ENCODE data around the gene HOTAIR. TPM values are rescaled to one million over a fixed set of nuclear protein-coding genes. Genes with fewer than 3 reads are reported as not detected.

The HOTAIR gene
- total and polyA plus RNA-seq, 2 donors (not counting 1 experiment from before 2014, with no cell fraction given), result not detected

DNA sequence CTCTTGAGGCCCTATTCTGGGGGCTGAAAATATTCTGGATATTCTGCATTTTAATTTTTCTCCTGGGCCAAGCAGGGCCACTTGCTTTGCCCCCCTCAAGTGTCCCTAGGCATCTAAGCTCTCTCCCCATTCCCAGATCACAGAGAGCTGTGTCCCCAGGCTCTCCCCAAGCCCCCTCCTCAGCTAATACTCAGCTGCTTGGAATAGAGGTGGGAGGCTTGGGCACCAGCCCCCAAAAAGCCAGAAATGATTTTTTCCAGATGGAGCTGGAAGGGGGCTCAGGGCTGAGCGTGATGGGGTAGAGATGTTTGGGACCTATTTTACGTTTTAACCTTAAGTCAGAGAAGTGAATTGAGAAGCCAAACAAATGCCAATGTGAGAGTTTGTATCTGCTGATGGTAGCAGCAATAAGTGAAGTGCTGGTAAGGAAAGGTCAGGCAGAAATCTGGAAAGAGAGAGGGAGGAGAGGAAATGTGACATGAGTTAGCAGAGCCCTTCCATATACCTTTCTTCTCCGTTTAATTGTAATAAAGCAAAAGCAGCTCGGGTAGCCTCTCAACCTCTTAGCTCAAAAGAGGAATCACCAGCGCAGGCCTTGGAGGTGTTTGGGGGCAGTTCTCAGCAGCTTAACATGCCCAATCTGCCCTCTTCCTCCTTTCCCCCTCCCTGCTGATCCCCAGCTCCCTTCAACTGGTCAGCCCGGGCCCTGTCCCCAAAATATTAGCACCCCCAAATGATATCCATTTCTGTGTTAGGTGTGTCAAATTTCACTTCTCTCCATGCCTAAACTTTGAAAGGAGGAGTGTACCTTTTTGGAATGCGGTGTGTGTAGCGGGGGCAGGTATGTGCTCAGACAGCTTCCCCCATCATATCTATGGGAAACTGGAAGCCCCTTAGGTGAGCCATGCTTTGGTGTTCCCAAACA lies 48.5 kb upstream of the HOTAIR start:
- H3K27me3 ChIP-seq (ENCODE audit: control insufficient read depth, insufficient read depth, low read length), result peaks cover 43% of the 10 kb centered on the region
- no peak overlapping the region for H3K4me2 ChIP-seq (ENCODE audit: extremely low read depth, insufficient read depth, low read length)
- H4K20me1 ChIP-seq (ENCODE audit: control insufficient read depth, extremely low read depth, insufficient read depth, low read length), result no peaks in the 10 kb centered on the region
- H3K9me3 ChIP-seq (ENCODE audit: control insufficient read depth, insufficient read depth, low read depth, low read length), result no peaks in the 10 kb centered on the region
- no peak overlapping the region for H3K9ac ChIP-seq (ENCODE audit: insufficient read depth, low read length)
- no peak overlapping the region for H3K27ac ChIP-seq (ENCODE audit: insufficient read depth, low read length)
- H3K79me2 ChIP-seq (ENCODE audit: control insufficient read depth, insufficient read depth, low read length), result no peaks in the 10 kb centered on the region
- no peak overlapping the region for H3K4me3 ChIP-seq (replicated peaks in 1 of 4; ENCODE audit: control extremely low read depth in 1 of 4, insufficient read depth in 1 of 4, low read depth in 3 of 4, low read length in 4 of 4)
- DNase-seq (ENCODE audit: low read depth in 2 of 2), result no peak
- H3K36me3 ChIP-seq (ENCODE audit: control insufficient read depth, insufficient read depth, low read length), result no peaks in the 10 kb centered on the region
- TF ChIP-seq, protein P1, sequence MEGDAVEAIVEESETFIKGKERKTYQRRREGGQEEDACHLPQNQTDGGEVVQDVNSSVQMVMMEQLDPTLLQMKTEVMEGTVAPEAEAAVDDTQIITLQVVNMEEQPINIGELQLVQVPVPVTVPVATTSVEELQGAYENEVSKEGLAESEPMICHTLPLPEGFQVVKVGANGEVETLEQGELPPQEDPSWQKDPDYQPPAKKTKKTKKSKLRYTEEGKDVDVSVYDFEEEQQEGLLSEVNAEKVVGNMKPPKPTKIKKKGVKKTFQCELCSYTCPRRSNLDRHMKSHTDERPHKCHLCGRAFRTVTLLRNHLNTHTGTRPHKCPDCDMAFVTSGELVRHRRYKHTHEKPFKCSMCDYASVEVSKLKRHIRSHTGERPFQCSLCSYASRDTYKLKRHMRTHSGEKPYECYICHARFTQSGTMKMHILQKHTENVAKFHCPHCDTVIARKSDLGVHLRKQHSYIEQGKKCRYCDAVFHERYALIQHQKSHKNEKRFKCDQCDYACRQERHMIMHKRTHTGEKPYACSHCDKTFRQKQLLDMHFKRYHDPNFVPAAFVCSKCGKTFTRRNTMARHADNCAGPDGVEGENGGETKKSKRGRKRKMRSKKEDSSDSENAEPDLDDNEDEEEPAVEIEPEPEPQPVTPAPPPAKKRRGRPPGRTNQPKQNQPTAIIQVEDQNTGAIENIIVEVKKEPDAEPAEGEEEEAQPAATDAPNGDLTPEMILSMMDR (conservative IDR thresholded peaks at IDR 0.05 in 1 of 2, IDR thresholded peaks at IDR 0.05 in 1 of 2; ENCODE audit: low read depth in 1 of 2, low read length in 2 of 2), result no peak
- TF ChIP-seq EZH2 (IDR thresholded peaks at IDR 0.05; ENCODE audit: low read length, missing control alignments), result no peak
- H2AFZ ChIP-seq (ENCODE audit: low read length), result no peak overlapping the region
- no peaks in the 10 kb centered on the region for H3K4me1 ChIP-seq (ENCODE audit: control insufficient read depth, extremely low read depth, insufficient read depth, low read length)

DNA sequence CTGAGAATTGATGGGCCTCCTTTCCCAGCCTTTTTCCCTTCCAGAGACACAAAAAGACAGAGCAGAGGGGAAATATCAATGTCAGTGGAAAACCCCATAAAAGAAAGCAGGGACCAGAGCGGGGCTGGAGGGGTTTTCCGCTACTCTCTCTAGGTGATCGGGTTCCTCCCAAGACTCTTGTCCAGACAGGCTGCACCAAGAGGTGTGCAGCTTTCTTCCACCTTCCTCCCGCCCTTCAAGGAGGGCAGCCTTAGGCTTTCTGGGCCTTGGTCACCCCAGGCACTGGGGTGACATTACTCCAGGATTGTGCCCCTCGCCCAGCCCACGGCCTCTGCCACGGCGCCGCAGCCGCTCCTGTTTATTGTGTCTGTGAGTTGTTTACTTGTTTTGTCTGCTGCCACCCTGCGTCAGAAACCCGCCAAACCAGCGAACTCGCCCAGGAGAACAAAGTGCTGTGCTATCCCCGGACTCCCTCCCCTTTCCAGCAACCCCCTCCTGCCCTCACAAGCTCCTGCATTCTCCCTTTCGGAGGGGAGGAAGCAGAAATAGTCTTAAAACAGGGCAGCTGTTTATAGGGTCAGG lies 46.8 kb upstream of the HOTAIR start:
- H2AFZ ChIP-seq (ENCODE audit: low read length), result no peak overlapping the region
- H3K36me3 ChIP-seq (ENCODE audit: control insufficient read depth, insufficient read depth, low read length), result no peaks in the 10 kb centered on the region
- no peak overlapping the region for H3K4me3 ChIP-seq (replicated peaks in 1 of 4; ENCODE audit: control extremely low read depth in 1 of 4, insufficient read depth in 1 of 4, low read depth in 3 of 4, low read length in 4 of 4)
- no peaks in the 10 kb centered on the region for H3K9me3 ChIP-seq (ENCODE audit: control insufficient read depth, insufficient read depth, low read depth, low read length)
- H3K9ac ChIP-seq (ENCODE audit: insufficient read depth, low read length), result no peak overlapping the region
- no peaks in the 10 kb centered on the region for H4K20me1 ChIP-seq (ENCODE audit: control insufficient read depth, extremely low read depth, insufficient read depth, low read length)
- H3K27ac ChIP-seq (ENCODE audit: insufficient read depth, low read length), result no peak overlapping the region
- H3K79me2 ChIP-seq (ENCODE audit: control insufficient read depth, insufficient read depth, low read length), result no peaks in the 10 kb centered on the region
- no peak for DNase-seq (ENCODE audit: low read depth in 2 of 2)
- TF ChIP-seq, protein P1 (conservative IDR thresholded peaks at IDR 0.05 in 1 of 2, IDR thresholded peaks at IDR 0.05 in 1 of 2; ENCODE audit: low read depth in 1 of 2, low read length in 2 of 2), result no peak
- no peak for TF ChIP-seq EZH2 (IDR thresholded peaks at IDR 0.05; ENCODE audit: low read length, missing control alignments)
- H3K27me3 ChIP-seq (ENCODE audit: control insufficient read depth, insufficient read depth, low read length), result peaks cover 36% of the 10 kb centered on the region
- no peaks in the 10 kb centered on the region for H3K4me1 ChIP-seq (ENCODE audit: control insufficient read depth, extremely low read depth, insufficient read depth, low read length)
- no peak overlapping the region for H3K4me2 ChIP-seq (ENCODE audit: extremely low read depth, insufficient read depth, low read length)

DNA sequence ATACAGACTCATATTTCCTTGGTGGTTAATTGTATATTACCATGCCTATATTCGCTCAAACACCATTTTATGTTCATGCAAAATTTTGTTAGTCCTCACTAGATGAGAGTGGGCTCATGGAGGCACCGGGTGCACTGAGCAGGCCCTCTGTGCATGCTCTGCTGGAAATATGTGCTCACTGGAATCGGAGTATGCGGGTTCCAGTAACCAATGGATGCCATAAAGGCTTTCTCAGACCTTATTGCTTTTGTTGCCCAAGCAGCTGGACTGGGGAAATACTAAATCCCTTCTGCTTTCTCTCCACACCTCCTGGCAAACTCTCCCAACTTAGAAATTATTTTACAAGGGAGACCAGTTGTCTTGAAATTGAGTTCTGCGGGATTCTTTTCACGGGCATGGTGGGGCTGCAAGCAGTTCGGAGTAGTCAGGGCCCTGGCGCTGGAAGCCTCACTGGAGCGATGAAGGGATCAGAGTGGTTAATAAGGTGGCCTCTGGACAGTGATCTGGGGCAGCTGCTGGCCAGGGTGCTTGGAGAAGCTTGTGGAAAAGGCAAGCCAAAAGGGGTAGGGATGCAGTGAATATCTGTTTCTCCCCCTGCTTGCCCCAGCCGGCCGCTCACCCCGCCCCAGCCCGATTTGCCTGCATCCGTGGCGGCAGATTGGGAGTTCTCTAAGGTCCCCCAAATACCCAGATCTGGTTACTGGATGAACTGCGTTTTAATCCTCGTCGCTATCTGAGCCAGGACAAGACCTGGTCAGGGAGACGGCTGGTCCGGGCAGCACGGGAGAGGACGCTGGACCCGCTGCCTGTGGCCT lies 46.0 kb upstream of the HOTAIR start:
- H3K9me3 ChIP-seq (ENCODE audit: control insufficient read depth, insufficient read depth, low read depth, low read length), result no peaks in the 10 kb centered on the region
- no peak overlapping the region for H3K4me3 ChIP-seq (replicated peaks in 1 of 4; ENCODE audit: control extremely low read depth in 1 of 4, insufficient read depth in 1 of 4, low read depth in 3 of 4, low read length in 4 of 4)
- H3K4me1 ChIP-seq (ENCODE audit: control insufficient read depth, extremely low read depth, insufficient read depth, low read length), result no peaks in the 10 kb centered on the region
- TF ChIP-seq, protein P1 (conservative IDR thresholded peaks at IDR 0.05 in 1 of 2, IDR thresholded peaks at IDR 0.05 in 1 of 2; ENCODE audit: low read depth in 1 of 2, low read length in 2 of 2), result no peak
- no peak for TF ChIP-seq EZH2 (IDR thresholded peaks at IDR 0.05; ENCODE audit: low read length, missing control alignments)
- H3K9ac ChIP-seq (ENCODE audit: insufficient read depth, low read length), result no peak overlapping the region
- no peaks in the 10 kb centered on the region for H4K20me1 ChIP-seq (ENCODE audit: control insufficient read depth, extremely low read depth, insufficient read depth, low read length)
- H2AFZ ChIP-seq (ENCODE audit: low read length), result no peak overlapping the region
- H3K79me2 ChIP-seq (ENCODE audit: control insufficient read depth, insufficient read depth, low read length), result no peaks in the 10 kb centered on the region
- peaks cover 32% of the 10 kb centered on the region for H3K27me3 ChIP-seq (ENCODE audit: control insufficient read depth, insufficient read depth, low read length)
- no peaks in the 10 kb centered on the region for H3K36me3 ChIP-seq (ENCODE audit: control insufficient read depth, insufficient read depth, low read length)
- H3K4me2 ChIP-seq (ENCODE audit: extremely low read depth, insufficient read depth, low read length), result no peak overlapping the region
- no peak for DNase-seq (ENCODE audit: low read depth in 2 of 2)
- no peak overlapping the region for H3K27ac ChIP-seq (ENCODE audit: insufficient read depth, low read length)
